K562 (cell line): ENCODE measurements around the gene CD164L2. TPM values are rescaled to one million over a fixed set of nuclear protein-coding genes. Genes with fewer than 3 reads are reported as not detected.

Experiments used
- ATAC-seq: fragments of 200-7000 bp; cut with Tn5 transposase; 3 replicates; pipeline ENCODE4 v1.9.1; 2020; ENCODE audit warnings: moderate library complexity
- BruUV-seq: library from RNA; stranded (reverse); fragments of 400-500 nt; replicated peaks from 2 replicates; lab custom pipeline; 2021; lab: Mats Ljungman, UMichigan
- CTCF ChIA-PET: fragments of 300-600 bp; formaldehyde crosslinking; extraction: SDS; loops from one replicate; lab custom pipeline; 2021; ENCODE audit warnings: low intra/inter-chr PET ratio; lab: Yijun Ruan, JAX
- POLR2A ChIA-PET: fragments of 300-600, 350-650 bp; sonication (Branson Sonifier 250); formaldehyde crosslinking; extraction: SDS; loops from one replicate; lab custom pipeline; 2021; ENCODE audit warnings: antibody characterized with exemption, inconsistent platforms; lab: Yijun Ruan, JAX
- DNase-seq, 4 experiments: peaks; one replicate each; pipeline versions ENCODE4 v3.0.0 to v3.0.0-alpha.2; 2011 to 2018; ENCODE audit warnings: low spot score in 3 of 4, mixed read lengths in 3 of 4; ENCODE audit errors: extremely low read depth in 1 of 4
- FAIRE-seq: peaks from 2 replicates; lab custom pipeline; 2011; peaks lifted over from hg19 to GRCh38; lab: Jason Lieb, UNC
- H2AFZ ChIP-seq: 2 replicates; pipeline ENCODE4 v1.6.0; 2011; ENCODE audit warnings: low read depth, low read length, control low read depth, inconsistent platforms
- H3K27ac ChIP-seq: fragments of 200-600 bp; 3 replicates; pipeline ENCODE4 v1.8.0; 2011; ENCODE audit warnings: low read depth, mild to moderate bottlenecking, control low read depth, inconsistent platforms, low read length, moderate library complexity, mixed read lengths; ENCODE audit errors: extremely low read depth
- H3K27me3 ChIP-seq, 2 experiments: fragments of 300-600 bp in 1 of 2; 2 replicates in 1 of 2; 3 replicates in 1 of 2; pipeline versions ENCODE4 v1.6.0 to v1.8.0; 2011; ENCODE audit warnings: inconsistent platforms in 2 of 2, low read length in 2 of 2, mild to moderate bottlenecking in 1 of 2, mixed read lengths in 1 of 2, moderate library complexity in 1 of 2; ENCODE audit not compliant: control insufficient read depth in 2 of 2, insufficient read depth in 2 of 2
- H3K36me3 ChIP-seq: fragments of 300-600 bp; 3 replicates; pipeline ENCODE4 v1.8.0; 2011; ENCODE audit warnings: mild to moderate bottlenecking, low read length, inconsistent platforms; ENCODE audit not compliant: control insufficient read depth, insufficient read depth
- H3K4me1 ChIP-seq, 2 experiments: fragments of 200-600 bp in 1 of 2; replicated peaks in 1 of 2; 2 replicates in 1 of 2; 3 replicates in 1 of 2; pipeline versions ENCODE4 v1.5.1 to v1.8.0; 2011; ENCODE audit warnings: inconsistent platforms in 2 of 2, low read length in 2 of 2, mild to moderate bottlenecking in 1 of 2, mixed read lengths in 1 of 2, moderate library complexity in 1 of 2; ENCODE audit not compliant: control insufficient read depth in 2 of 2, insufficient read depth in 2 of 2
- H3K4me2 ChIP-seq: 2 replicates; pipeline ENCODE4 v1.6.1; 2011; ENCODE audit warnings: low read length, control low read depth, inconsistent platforms, mixed read lengths; ENCODE audit not compliant: insufficient read depth
- H3K4me3 ChIP-seq: fragments of 200-600 bp; sonication (generic), shearing (Covaris generic); 2 replicates; pipeline ENCODE4 v1.5.1; 2016; ENCODE audit warnings: control low read depth, inconsistent platforms
- H3K79me2 ChIP-seq: fragments of 200-600 bp; 3 replicates; pipeline ENCODE4 v1.8.0; 2011; ENCODE audit warnings: low read length, inconsistent platforms; ENCODE audit not compliant: control insufficient read depth, insufficient read depth
- H3K9ac ChIP-seq, 2 experiments: 2 replicates each; pipeline versions ENCODE4 v1.6.0 to v1.6.1; 2011; ENCODE audit warnings: low read depth in 2 of 2, low read length in 2 of 2, control low read depth in 1 of 2, inconsistent platforms in 1 of 2, mild to moderate bottlenecking in 1 of 2, mixed read lengths in 1 of 2; ENCODE audit not compliant: insufficient read depth in 1 of 2
- H3K9me1 ChIP-seq: one replicate; pipeline ENCODE4 v1.6.0; 2011; ENCODE audit warnings: inconsistent platforms, mild to moderate bottlenecking, low read length, moderate library complexity; ENCODE audit not compliant: control insufficient read depth, insufficient read depth
- H3K9me3 ChIP-seq: replicated peaks from 2 replicates; pipeline ENCODE4 v1.5.1; 2011; ENCODE audit warnings: low read depth, low read length, inconsistent platforms; ENCODE audit not compliant: control insufficient read depth, insufficient read depth
- H4K20me1 ChIP-seq: replicated peaks from 2 replicates; pipeline ENCODE4 v1.6.1; 2011; ENCODE audit warnings: low read length, inconsistent platforms, mixed read lengths; ENCODE audit not compliant: control insufficient read depth, insufficient read depth
- DNMT1 ChIP-seq: fragments of 450-650 bp; IDR thresholded peaks from 2 replicates; pipeline ENCODE4 v1.6.1; 2016; ENCODE audit warnings: antibody characterized with exemption, mild to moderate bottlenecking
- IFI16 ChIP-seq: fragments of 250-450 bp; sonication (Bioruptor Pico); IDR thresholded peaks from 2 replicates; pipeline ENCODE4 v2.1.2; 2022; ENCODE audit warnings: mild to moderate bottlenecking, inconsistent platforms
- KDM1A ChIP-seq, 2 experiments: fragments of 450-650 bp; IDR thresholded peaks; 2 replicates each; pipeline ENCODE4 v1.6.1; 2016; ENCODE audit warnings: mild to moderate bottlenecking in 2 of 2
- NCOR1 ChIP-seq: fragments of 450-650 bp; IDR thresholded peaks from 2 replicates; pipeline ENCODE4 v1.6.1; 2016; ENCODE audit warnings: mild to moderate bottlenecking, moderate library complexity
- POLR2G ChIP-seq: fragments of 200-400 bp; formaldehyde crosslinking; IDR thresholded peaks from 2 replicates; pipeline ENCODE4 v1.6.1; 2017; ENCODE audit warnings: low read depth, mild to moderate bottlenecking, antibody characterized with exemption, low read length, moderate library complexity
- SRSF1 ChIP-seq: fragments of 200-400 bp; formaldehyde crosslinking; IDR thresholded peaks from 2 replicates; pipeline ENCODE4 v1.6.1; 2017; ENCODE audit warnings: mild to moderate bottlenecking, low read depth, low read length, moderate library complexity
- XRCC5 ChIP-seq: fragments of 200-400 bp; formaldehyde crosslinking; IDR thresholded peaks from 2 replicates; pipeline ENCODE4 v1.6.1; 2017; ENCODE audit warnings: low read depth, mild to moderate bottlenecking, low read length
- ZNF124 ChIP-seq: sonication (generic); formaldehyde crosslinking; IDR thresholded peaks from 2 replicates; pipeline ENCODE4 v1.8.1; 2022; ENCODE audit warnings: missing genetic modification reagents
- WGBS: fragments of 100-300 bp; shearing (Covaris generic); methylation state at CpG from one replicate; pipeline ENCODE4 v1.1.6; 2016; ENCODE audit warnings: low coverage, mixed read lengths; ENCODE audit not compliant: insufficient coverage; ENCODE audit errors: missing lambda C conversion rate; 5-methylcytosine and 5-hydroxymethylcytosine counted together
- in situ Hi-C: fragments of 300-500 bp; cut with MboI; formaldehyde crosslinking; loops from 4 replicates; pipeline ENCODE4 v1.15.0; 2018; ENCODE audit warnings: inconsistent platforms, mixed read lengths
- intact Hi-C: fragments of 100-400 bp; cut with micrococcal nuclease; formaldehyde crosslinking; loops from 2 replicates; pipeline ENCODE4 v1.14.2; 2022
- polyA plus RNA-seq, 8 experiments: library from polyadenylated mRNA; depleted of rRNA in 4 of 8; stranded (reverse) in 5 of 8; unstranded in 3 of 8; fragments of >200 nt; fragmentation: Nextera tagmentation in 2 of 8; fragmentation: Illumina TruSeq in 1 of 8; extraction: Ambion mirVana in 2 of 8; extraction: Trizol in 1 of 8; gene quantifications; 2 replicates each; pipeline versions ENCODE4 v1.2.1 to v1.2.3, GENCODE V29; 2011 to 2014; ENCODE audit warnings: inconsistent platforms in 1 of 8, missing spikeins in 1 of 8
- total RNA-seq, 7 experiments: library from RNA; depleted of rRNA in 6 of 7; stranded (reverse); fragments of >200 nt in 6 of 7; fragmentation: Illumina TruSeq in 2 of 7; extraction: Trizol in 2 of 7; gene quantifications; 2 replicates each; pipeline versions ENCODE4 v1.2.1 to v1.2.3, GENCODE V29; 2011 to 2021; ENCODE audit warnings: low replicate concordance in 1 of 7
- TF ChIP-seq, protein P1 (sequence below): fragments of 250-450 bp; sonication (Bioruptor Pico); IDR thresholded peaks from 2 replicates; pipeline ENCODE4 v1.4.0; 2020; ENCODE audit warnings: mild to moderate bottlenecking, moderate library complexity, borderline replicate concordance
- TF ChIP-seq, protein P2 (sequence below): sonication (generic); formaldehyde crosslinking; IDR thresholded peaks from 2 replicates; pipeline ENCODE4 v1.8.0; 2022; ENCODE audit warnings: mild to moderate bottlenecking, low read depth, missing genetic modification reagents
- TF ChIP-seq, protein P3 (sequence below): sonication (generic); formaldehyde crosslinking; IDR thresholded peaks from 2 replicates; pipeline ENCODE4 v1.9.0; 2022; ENCODE audit warnings: mild to moderate bottlenecking, missing genetic modification reagents

Gene CD164L2
- total and polyA plus RNA-seq, 9 of the 15 experiments (the other 6 are each of a cell fraction or from before 2014, with no cell fraction given): 0.08 to 0.92 (median 0.38) TPM; not detected in 1

DNA sequence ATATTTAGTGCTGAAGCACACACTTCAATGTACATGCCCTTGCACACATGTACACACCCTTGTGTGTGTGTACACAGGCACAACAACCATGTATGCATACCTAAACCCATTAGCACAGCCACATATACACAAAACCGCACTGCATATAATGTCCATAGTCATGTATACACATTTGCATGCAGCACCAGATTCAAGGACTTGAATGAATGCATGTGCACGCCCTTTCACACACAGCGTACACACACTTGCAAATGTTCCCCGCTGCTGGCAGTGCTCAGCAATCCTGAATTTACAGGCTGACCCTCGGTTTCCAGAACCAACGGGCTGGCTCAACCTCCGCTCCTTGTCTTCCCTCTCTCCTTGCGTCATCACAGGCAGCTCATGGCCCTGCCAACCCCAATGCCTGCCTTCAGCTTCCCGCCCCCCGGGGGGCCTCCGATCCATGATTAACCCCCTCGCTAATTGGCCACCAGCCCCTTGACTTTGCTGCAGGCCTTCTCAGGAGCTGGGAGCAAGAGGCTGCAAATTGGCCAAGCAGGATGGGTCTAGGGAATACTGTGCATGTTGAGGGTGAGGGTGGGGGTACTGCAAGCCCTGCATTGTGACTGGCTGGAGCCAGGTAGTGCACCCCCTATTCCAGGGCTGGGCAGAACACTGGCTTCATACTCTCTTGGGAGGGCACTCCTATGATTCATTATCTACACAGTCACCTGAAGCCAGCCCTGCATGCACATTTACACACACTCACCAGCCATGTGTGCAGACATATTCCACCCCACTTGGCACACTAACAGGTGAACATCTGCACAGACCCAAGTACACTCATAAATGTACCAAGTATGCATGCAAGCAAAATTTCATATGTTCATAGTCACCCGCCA, 17.2 kb upstream of the CD164L2 start (continued):
- 0 out of 2 replicates have a peak, but pooled peaks have one; percentile 28 for TF ChIP-seq NCOR1
- peak in 1 of 2 experiments; percentile 97; a peak in 2 of 4 replicates for TF ChIP-seq KDM1A (IDR thresholded peaks at IDR 0.05)
- TF ChIP-seq, all 486 proteins: peak for 12

DNA sequence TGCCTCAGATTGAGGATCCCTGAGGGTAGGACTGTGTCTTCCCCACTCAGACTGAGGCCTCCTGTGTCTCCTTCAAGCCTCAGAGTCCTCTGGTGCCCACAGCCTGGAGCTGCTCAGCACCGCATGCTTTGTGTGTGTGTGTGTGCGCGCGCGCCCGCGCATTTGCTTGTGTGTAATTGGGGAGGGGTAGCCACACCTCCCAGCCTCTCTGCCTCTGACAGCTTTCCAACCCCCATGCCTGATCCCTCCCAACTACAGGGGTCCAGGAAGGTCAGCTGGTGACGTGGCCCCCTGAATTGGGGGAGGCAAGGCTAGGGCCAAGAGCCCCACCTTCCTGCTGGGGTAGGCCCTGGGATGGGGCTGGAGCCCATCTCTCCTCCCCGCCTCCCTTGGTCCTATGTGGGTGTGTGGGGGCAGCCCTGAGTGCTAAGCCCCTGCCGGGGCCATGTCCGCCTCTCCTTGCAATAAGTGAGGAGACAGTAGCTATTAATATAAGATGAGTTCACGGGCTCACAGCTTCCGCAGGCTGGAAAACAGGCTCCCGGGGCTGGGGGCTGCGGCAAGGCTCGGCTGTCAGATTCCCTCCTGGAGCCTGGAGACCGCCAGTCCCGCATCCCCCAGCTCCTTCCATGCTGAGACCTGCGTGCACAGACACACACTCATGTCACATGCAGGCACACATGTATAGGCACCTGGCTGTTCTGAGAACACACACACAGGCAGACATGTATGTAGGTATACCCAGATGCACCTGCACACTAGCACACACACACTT, 16.3 kb upstream of the CD164L2 start:
- ChIA-PET POLR2A (interaction anchor here (0.6 to 1.5 kb wide), 10 partner anchors 9 to 254 kb away, joined by 3 to 5 read pairs (median 3); no protein-coding TSS in a partner anchor), CTCF (interaction anchor here (0.8 kb wide), 1 partner anchor 207 kb away, joined by 3 read pairs; no protein-coding TSS in a partner anchor)
- no TSS peak for BruUV-seq
- Histone ChIP-seq H3K9ac (peak overlapping the region in 1 of 2 experiments; percentile 32; a peak in 2 of 4 replicates), H3K4me2 (no peak overlapping the region), H3K27ac (no peak overlapping the region), H3K9me1 (no peaks in the 10 kb centered on the region), H3K27me3 (no peaks in the 10 kb centered on the region), H3K4me3 (no peak overlapping the region), H3K79me2 (no peaks in the 10 kb centered on the region), H3K4me1 (peaks cover 0 to 27% of the 10 kb centered on the region in 2 experiments; a peak in 3 of 5 replicates), H2AFZ (no peak overlapping the region), H3K36me3 (peaks cover 11% of the 10 kb centered on the region; the same call in 1 of the 3 replicates), H3K9me3 (no peaks in the 10 kb centered on the region), H4K20me1 (no peaks in the 10 kb centered on the region)
- in situ Hi-C loops (loop anchor here (5.0 kb wide), 1 partner anchor 208 kb away; no protein-coding TSS in a partner anchor), intact Hi-C loops (loop anchor here (5.0 kb wide), 1 partner anchor 352 kb away; no protein-coding TSS in a partner anchor)
- DNase-seq (no peak), FAIRE-seq (no peak), ATAC-seq (no peak)
- WGBS: 66% methylated on average over 19 of the region's 19 CpGs
- TF ChIP-seq, protein P1, sequence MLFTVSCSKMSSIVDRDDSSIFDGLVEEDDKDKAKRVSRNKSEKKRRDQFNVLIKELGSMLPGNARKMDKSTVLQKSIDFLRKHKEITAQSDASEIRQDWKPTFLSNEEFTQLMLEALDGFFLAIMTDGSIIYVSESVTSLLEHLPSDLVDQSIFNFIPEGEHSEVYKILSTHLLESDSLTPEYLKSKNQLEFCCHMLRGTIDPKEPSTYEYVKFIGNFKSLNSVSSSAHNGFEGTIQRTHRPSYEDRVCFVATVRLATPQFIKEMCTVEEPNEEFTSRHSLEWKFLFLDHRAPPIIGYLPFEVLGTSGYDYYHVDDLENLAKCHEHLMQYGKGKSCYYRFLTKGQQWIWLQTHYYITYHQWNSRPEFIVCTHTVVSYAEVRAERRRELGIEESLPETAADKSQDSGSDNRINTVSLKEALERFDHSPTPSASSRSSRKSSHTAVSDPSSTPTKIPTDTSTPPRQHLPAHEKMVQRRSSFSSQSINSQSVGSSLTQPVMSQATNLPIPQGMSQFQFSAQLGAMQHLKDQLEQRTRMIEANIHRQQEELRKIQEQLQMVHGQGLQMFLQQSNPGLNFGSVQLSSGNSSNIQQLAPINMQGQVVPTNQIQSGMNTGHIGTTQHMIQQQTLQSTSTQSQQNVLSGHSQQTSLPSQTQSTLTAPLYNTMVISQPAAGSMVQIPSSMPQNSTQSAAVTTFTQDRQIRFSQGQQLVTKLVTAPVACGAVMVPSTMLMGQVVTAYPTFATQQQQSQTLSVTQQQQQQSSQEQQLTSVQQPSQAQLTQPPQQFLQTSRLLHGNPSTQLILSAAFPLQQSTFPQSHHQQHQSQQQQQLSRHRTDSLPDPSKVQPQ (CRISPR knock-in tag): no peak
- TF ChIP-seq POLR2G: peak; percentile 73
- TF ChIP-seq ZNF124 (CRISPR knock-in tag): no peak
- no peak for TF ChIP-seq IFI16 (CRISPR knock-in tag)
- TF ChIP-seq SRSF1: no peak
- TF ChIP-seq DNMT1: no peak
- TF ChIP-seq, protein P2, sequence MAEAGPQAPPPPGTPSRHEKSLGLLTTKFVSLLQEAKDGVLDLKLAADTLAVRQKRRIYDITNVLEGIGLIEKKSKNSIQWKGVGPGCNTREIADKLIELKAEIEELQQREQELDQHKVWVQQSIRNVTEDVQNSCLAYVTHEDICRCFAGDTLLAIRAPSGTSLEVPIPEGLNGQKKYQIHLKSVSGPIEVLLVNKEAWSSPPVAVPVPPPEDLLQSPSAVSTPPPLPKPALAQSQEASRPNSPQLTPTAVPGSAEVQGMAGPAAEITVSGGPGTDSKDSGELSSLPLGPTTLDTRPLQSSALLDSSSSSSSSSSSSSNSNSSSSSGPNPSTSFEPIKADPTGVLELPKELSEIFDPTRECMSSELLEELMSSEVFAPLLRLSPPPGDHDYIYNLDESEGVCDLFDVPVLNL (CRISPR knock-in tag): no peak
- TF ChIP-seq, protein P3, sequence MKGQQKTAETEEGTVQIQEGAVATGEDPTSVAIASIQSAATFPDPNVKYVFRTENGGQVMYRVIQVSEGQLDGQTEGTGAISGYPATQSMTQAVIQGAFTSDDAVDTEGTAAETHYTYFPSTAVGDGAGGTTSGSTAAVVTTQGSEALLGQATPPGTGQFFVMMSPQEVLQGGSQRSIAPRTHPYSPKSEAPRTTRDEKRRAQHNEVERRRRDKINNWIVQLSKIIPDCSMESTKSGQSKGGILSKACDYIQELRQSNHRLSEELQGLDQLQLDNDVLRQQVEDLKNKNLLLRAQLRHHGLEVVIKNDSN: 0 out of 2 replicates have a peak, but pooled peaks have one; percentile 7
- TF ChIP-seq XRCC5: no peak
